ENCODE measurements around the gene GAB3. TPM values are rescaled to one million over a fixed set of nuclear protein-coding genes. Genes with fewer than 3 reads are reported as not detected.

The GAB3 gene
- total and polyA plus RNA-seq, 9 of the 15 experiments (the other 6 are each of a cell fraction or from before 2014, with no cell fraction given), result 16.1 to 31.4 (median 20.2) TPM

- TF ChIP-seq CHD7 (IDR thresholded peaks at IDR 0.05; ENCODE audit: low read depth, low read length) (no peak), ARID1B (IDR thresholded peaks at IDR 0.05) (peak; percentile 77), ZBTB17 (CRISPR knock-in tag; IDR thresholded peaks at IDR 0.05) (no peak), E2F3 (CRISPR knock-in tag; IDR thresholded peaks at IDR 0.05) (no peak), NFE2L1 (tag; IDR thresholded peaks at IDR 0.05; ENCODE audit: borderline replicate concordance, low read depth) (no peak), RAD51 (IDR thresholded peaks at IDR 0.05; ENCODE audit: borderline replicate concordance, low read depth) (no peak), RBM15 (IDR thresholded peaks at IDR 0.05; ENCODE audit: insufficient read depth, low read length) (no peak), ZNF217 (CRISPR knock-in tag; IDR thresholded peaks at IDR 0.05) (no peak), KDM2B (CRISPR knock-in tag; IDR thresholded peaks at IDR 0.05) (no peak), BCL6 (CRISPR knock-in tag; IDR thresholded peaks at IDR 0.05) (no peak), ZBTB11 (CRISPR knock-in tag; IDR thresholded peaks at IDR 0.05) (no peak), CEBPB (tag; IDR thresholded peaks at IDR 0.05) (no peak), CAMTA2 (CRISPR knock-in tag; conservative IDR thresholded peaks at IDR 0.05) (no peak)
These were observed 33.5 kb upstream of the GAB3 start (continued) for GRCh38 chrX:154784149-154784995.

Measured in K562 (cell line).